Osteocyte (in vitro differentiated cells): ENCODE data around the gene DCHS1. TPM values are rescaled to one million over a fixed set of nuclear protein-coding genes. Genes with fewer than 3 reads are reported as not detected.

Experiments used
- DNase-seq: peaks from one replicate; pipeline ENCODE4 v3.0.0; 2021; ENCODE audit warnings: mixed read lengths; ENCODE audit not compliant: unreplicated experiment; ENCODE audit errors: extremely low spot score
- H3K27ac Mint-ChIP-seq: one replicate; pipeline ENCODE4 v1.8.0; 2021; ENCODE audit warnings: mild to moderate bottlenecking, mixed read lengths; ENCODE audit not compliant: unreplicated experiment
- H3K27me3 Mint-ChIP-seq: one replicate; pipeline ENCODE4 v1.8.0; 2021; ENCODE audit warnings: mixed read lengths; ENCODE audit not compliant: unreplicated experiment
- H3K36me3 Mint-ChIP-seq: one replicate; pipeline ENCODE4 v1.8.0; 2021; ENCODE audit warnings: mixed read lengths; ENCODE audit not compliant: unreplicated experiment
- H3K4me1 Mint-ChIP-seq: one replicate; pipeline ENCODE4 v1.8.0; 2021; ENCODE audit warnings: mixed read lengths; ENCODE audit not compliant: unreplicated experiment
- H3K4me3 Mint-ChIP-seq: one replicate; pipeline ENCODE4 v1.8.0; 2021; ENCODE audit warnings: mild to moderate bottlenecking, moderate library complexity, mixed read lengths; ENCODE audit not compliant: unreplicated experiment
- H3K9me3 Mint-ChIP-seq: one replicate; pipeline ENCODE4 v1.8.0; 2021; ENCODE audit warnings: mixed read lengths; ENCODE audit not compliant: unreplicated experiment
- CTCF ChIP-seq: fragments of 200-600 bp; sonication (generic); IDR thresholded peaks from 2 replicates; pipeline ENCODE4 v1.5.0; 2021; ENCODE audit warnings: antibody characterized with exemption, mild to moderate bottlenecking, moderate library complexity
- total RNA-seq: library from RNA; stranded (reverse); gene quantifications from 2 replicates; pipeline ENCODE4 v1.2.1, GENCODE V29; 2021

DCHS1 gene
- total RNA-seq, 1 donor from 2014 or later = 63.0 TPM

- Mint-ChIP-seq H3K27ac (no peak overlapping the region), H3K4me3 (no peak overlapping the region), H3K4me1 (peaks cover 2% of the 10 kb centered on the region), H3K36me3 (peaks cover 18% of the 10 kb centered on the region), H3K9me3 (no peaks in the 10 kb centered on the region), H3K27me3 (no peaks in the 10 kb centered on the region)
- no peak for DNase-seq
- no peak for TF ChIP-seq CTCF
These were observed 37.2 kb downstream of the DCHS1 start for GRCh38 chr11:6618117-6619003.

- H3K27me3 Mint-ChIP-seq = no peaks in the 10 kb centered on the region
- H3K4me1 Mint-ChIP-seq = peaks cover 2% of the 10 kb centered on the region
- peaks cover 18% of the 10 kb centered on the region for H3K36me3 Mint-ChIP-seq
- no peak for DNase-seq
- TF ChIP-seq CTCF = no peak
- H3K4me3 Mint-ChIP-seq = no peak overlapping the region
- H3K9me3 Mint-ChIP-seq = no peaks in the 10 kb centered on the region
- no peak overlapping the region for H3K27ac Mint-ChIP-seq
These were observed 38.3 kb downstream of the DCHS1 start for GRCh38 chr11:6617315-6617781.

GRCh38 chr11:6616596-6617250 is 38.9 kb downstream of the DCHS1 start:
- DNase-seq = no peak
- H3K9me3 Mint-ChIP-seq = no peaks in the 10 kb centered on the region
- no peak overlapping the region for H3K4me3 Mint-ChIP-seq
- H3K27me3 Mint-ChIP-seq = no peaks in the 10 kb centered on the region
- H3K4me1 Mint-ChIP-seq = peaks cover 2% of the 10 kb centered on the region
- H3K36me3 Mint-ChIP-seq = peaks cover 18% of the 10 kb centered on the region
- H3K27ac Mint-ChIP-seq = no peak overlapping the region
- no peak for TF ChIP-seq CTCF

GRCh38 chr11:6615882-6616585 is 39.6 kb downstream of the DCHS1 start:
- H3K4me1 Mint-ChIP-seq = peaks cover 6% of the 10 kb centered on the region
- peaks cover 18% of the 10 kb centered on the region for H3K36me3 Mint-ChIP-seq
- no peak overlapping the region for H3K4me3 Mint-ChIP-seq
- no peak for DNase-seq
- TF ChIP-seq CTCF = no peak
- H3K27me3 Mint-ChIP-seq = no peaks in the 10 kb centered on the region
- no peaks in the 10 kb centered on the region for H3K9me3 Mint-ChIP-seq
- H3K27ac Mint-ChIP-seq = no peak overlapping the region
